Skeletal muscle tissue (tissue), 4 donors: ENCODE data around the gene CLCN2. TPM values are rescaled to one million over a fixed set of nuclear protein-coding genes. Genes with fewer than 3 reads are reported as not detected.

Source experiments
- H3K27ac ChIP-seq: one replicate; pipeline ENCODE4 v1.7.0; 2013; ENCODE audit warnings: mild to moderate bottlenecking, low read depth, low read length, inconsistent platforms
- H3K27me3 ChIP-seq, 3 donors: one replicate each; pipeline ENCODE4 v1.7.0; 2013; ENCODE audit warnings: low read length in 3 of 3; ENCODE audit not compliant: control insufficient read depth in 3 of 3, insufficient read depth in 3 of 3
- H3K36me3 ChIP-seq, 3 donors: one replicate each; pipeline ENCODE4 v1.7.0; 2013; ENCODE audit warnings: low read length in 3 of 3; ENCODE audit not compliant: control insufficient read depth in 3 of 3, insufficient read depth in 3 of 3
- H3K4me1 ChIP-seq, 3 donors: one replicate each; pipeline ENCODE4 v1.7.0; 2013; ENCODE audit warnings: low read length in 3 of 3, mild to moderate bottlenecking in 3 of 3; ENCODE audit not compliant: control insufficient read depth in 3 of 3, insufficient read depth in 3 of 3
- H3K4me3 ChIP-seq, 3 donors: one replicate each; pipeline ENCODE4 v1.7.0; 2013; ENCODE audit warnings: low read length in 3 of 3
- H3K9ac ChIP-seq, 3 donors: one replicate each; pipeline ENCODE4 v1.7.0; 2013; ENCODE audit warnings: low read length in 3 of 3, mild to moderate bottlenecking in 3 of 3, moderate library complexity in 2 of 3, low read depth in 1 of 3
- H3K9me3 ChIP-seq, 3 donors: one replicate each; pipeline ENCODE4 v1.7.0; 2013; ENCODE audit warnings: low read length in 3 of 3; ENCODE audit not compliant: control insufficient read depth in 3 of 3
- total RNA-seq: library from RNA; depleted of rRNA; stranded (reverse); fragments of >200 nt; gene quantifications from one replicate; pipeline ENCODE4 v1.2.3, GENCODE V29; 2014
- donor health status: Osteomylitis.

Gene CLCN2
- total RNA-seq, 1 donor from 2014 or later, result 2.6 TPM

- no peak overlapping the region for H3K27ac ChIP-seq
Measured at GRCh38 chr3:184373422-184373821, 12.0 kb upstream of the CLCN2 start.

GRCh38 chr3:184372911-184373310 is 11.5 kb upstream of the CLCN2 start:
- peak overlapping the region in 2 of 3 donors; percentile 12 to 33 for H3K9ac ChIP-seq
- no peak overlapping the region for H3K27ac ChIP-seq
- no peak overlapping the region for H3K4me3 ChIP-seq
- no peaks in the 10 kb centered on the region for H3K9me3 ChIP-seq
- H3K27me3 ChIP-seq, result peaks cover 0 to 5% (median 0%) of the 10 kb centered on the region in 3 donors
- H3K4me1 ChIP-seq, result peaks cover 25 to 41% (median 39%) of the 10 kb centered on the region in 3 donors
- H3K36me3 ChIP-seq, result peaks cover 9 to 18% (median 15%) of the 10 kb centered on the region in 3 donors

More at GRCh38 chr3:184373422-184373821, 12.0 kb upstream of the CLCN2 start:
- no peak overlapping the region for H3K9ac ChIP-seq
- H3K9me3 ChIP-seq, result no peaks in the 10 kb centered on the region
- peaks cover 4 to 14% (median 10%) of the 10 kb centered on the region in 3 donors for H3K36me3 ChIP-seq
- H3K4me3 ChIP-seq, result no peak overlapping the region
- H3K4me1 ChIP-seq, result peaks cover 30 to 43% (median 43%) of the 10 kb centered on the region in 3 donors
- H3K27me3 ChIP-seq, result peaks cover 0 to 5% (median 0%) of the 10 kb centered on the region in 3 donors

GRCh38 chr3:184372296-184372821 is 11.0 kb upstream of the CLCN2 start:
- H3K27ac ChIP-seq, result no peak overlapping the region
- H3K36me3 ChIP-seq, result peaks cover 11 to 21% (median 17%) of the 10 kb centered on the region in 3 donors
- H3K9ac ChIP-seq, result peak overlapping the region in 2 of 3 donors; percentile 12 to 33
- peaks cover 19 to 36% (median 34%) of the 10 kb centered on the region in 3 donors for H3K4me1 ChIP-seq
- peaks cover 0 to 5% (median 0%) of the 10 kb centered on the region in 3 donors for H3K27me3 ChIP-seq
- no peak overlapping the region for H3K4me3 ChIP-seq
- no peaks in the 10 kb centered on the region for H3K9me3 ChIP-seq

GRCh38 chr3:184371570-184372018 is 10.2 kb upstream of the CLCN2 start:
- peaks cover 0 to 5% (median 0%) of the 10 kb centered on the region in 3 donors for H3K27me3 ChIP-seq
- H3K9ac ChIP-seq, result no peak overlapping the region
- H3K27ac ChIP-seq, result no peak overlapping the region

GRCh38 chr3:184368586-184369183 is 7.3 kb upstream of the CLCN2 start:
- Histone ChIP-seq H3K9ac (no peak overlapping the region), H3K27ac (peak overlapping the region; percentile 37)

More at GRCh38 chr3:184371570-184372018, 10.2 kb upstream of the CLCN2 start:
- peaks cover 15 to 37% (median 30%) of the 10 kb centered on the region in 3 donors for H3K4me1 ChIP-seq
- no peaks in the 10 kb centered on the region for H3K9me3 ChIP-seq
- H3K4me3 ChIP-seq, result no peak overlapping the region
- H3K36me3 ChIP-seq, result peaks cover 15 to 27% (median 22%) of the 10 kb centered on the region in 3 donors

GRCh38 chr3:184368116-184368515 is 6.7 kb upstream of the CLCN2 start:
- H3K27me3 ChIP-seq, result no peaks in the 10 kb centered on the region
- peak overlapping the region; percentile 37 for H3K27ac ChIP-seq
- no peaks in the 10 kb centered on the region for H3K9me3 ChIP-seq
- peaks cover 21 to 39% (median 38%) of the 10 kb centered on the region in 3 donors for H3K4me1 ChIP-seq
- no peak overlapping the region for H3K4me3 ChIP-seq
- peaks cover 21 to 28% (median 25%) of the 10 kb centered on the region in 3 donors for H3K36me3 ChIP-seq
- no peak overlapping the region for H3K9ac ChIP-seq

More at GRCh38 chr3:184368586-184369183, 7.3 kb upstream of the CLCN2 start:
- no peak overlapping the region for H3K4me3 ChIP-seq
- no peaks in the 10 kb centered on the region for H3K9me3 ChIP-seq
- H3K27me3 ChIP-seq, result no peaks in the 10 kb centered on the region
- H3K4me1 ChIP-seq, result peaks cover 20 to 41% (median 35%) of the 10 kb centered on the region in 3 donors
- peaks cover 21 to 28% (median 25%) of the 10 kb centered on the region in 3 donors for H3K36me3 ChIP-seq

- Histone ChIP-seq H3K4me3 (no peak overlapping the region), H3K36me3 (peaks cover 17 to 25% (median 25%) of the 10 kb centered on the region in 3 donors), H3K9me3 (no peaks in the 10 kb centered on the region), H3K27ac (no peak overlapping the region), H3K9ac (no peak overlapping the region), H3K27me3 (no peaks in the 10 kb centered on the region), H3K4me1 (peaks cover 18 to 34% (median 30%) of the 10 kb centered on the region in 3 donors)
Measured at GRCh38 chr3:184366619-184367289, 5.3 kb upstream of the CLCN2 start.

GRCh38 chr3:184362668-184363546 is 1.5 kb upstream of the CLCN2 start:
- Histone ChIP-seq H3K9me3 (no peaks in the 10 kb centered on the region), H3K4me1 (peaks cover 20 to 28% (median 24%) of the 10 kb centered on the region in 3 donors), H3K27ac (peak overlapping the region; percentile 99), H3K4me3 (peak overlapping the region; percentile 80 to 98 (median 87)), H3K27me3 (no peaks in the 10 kb centered on the region), H3K36me3 (peaks cover 12 to 23% (median 16%) of the 10 kb centered on the region in 3 donors), H3K9ac (peak overlapping the region; percentile 92 to 94 (median 93))

- peaks cover 10 to 18% (median 14%) of the 10 kb centered on the region in 3 donors for H3K36me3 ChIP-seq
- H3K27ac ChIP-seq, result peak overlapping the region; percentile 99
- peaks cover 20 to 28% (median 24%) of the 10 kb centered on the region in 3 donors for H3K4me1 ChIP-seq
- peak overlapping the region; percentile 80 to 98 (median 87) for H3K4me3 ChIP-seq
- H3K9me3 ChIP-seq, result no peaks in the 10 kb centered on the region
- no peaks in the 10 kb centered on the region for H3K27me3 ChIP-seq
- peak overlapping the region; percentile 84 to 94 (median 92) for H3K9ac ChIP-seq
Measured at GRCh38 chr3:184361932-184362667, 695 bp upstream of the CLCN2 start.
